SH-SY5Y (cell line): Measurements from ENCODE around the gene SOX18.

Source experiments
- GATA2 ChIP-seq: IDR thresholded peaks from 2 replicates; pipeline ENCODE4 v1.6.1; 2011; ENCODE audit warnings: mild to moderate bottlenecking, low read depth, low read length
- GATA3 ChIP-seq: IDR thresholded peaks from 2 replicates; pipeline ENCODE4 v1.6.1; 2011; ENCODE audit warnings: low read depth, mild to moderate bottlenecking, low read length, moderate library complexity

The SOX18 gene

GRCh38 chr20:64075556-64075955, 26.1 kb upstream of the SOX18 start:
- TF ChIP-seq GATA2, result no peak
- TF ChIP-seq GATA3, result no peak

GRCh38 chr20:64074963-64075362, 25.5 kb upstream of the SOX18 start:
- TF ChIP-seq GATA2, result no peak
- TF ChIP-seq GATA3, result no peak

- no peak for TF ChIP-seq GATA3
- TF ChIP-seq GATA2, result no peak
These were observed 24.8 kb upstream of the SOX18 start for GRCh38 chr20:64074184-64074789.

- TF ChIP-seq GATA2 (no peak), GATA3 (no peak)
These were observed 24.2 kb upstream of the SOX18 start for GRCh38 chr20:64073476-64074183.

GRCh38 chr20:64072498-64073063, 23.1 kb upstream of the SOX18 start:
- no peak for TF ChIP-seq GATA2
- no peak for TF ChIP-seq GATA3

GRCh38 chr20:64071341-64072332, 22.2 kb upstream of the SOX18 start:
- TF ChIP-seq GATA3 (no peak), GATA2 (no peak)

GRCh38 chr20:64070244-64070993, 21.0 kb upstream of the SOX18 start:
- no peak for TF ChIP-seq GATA2
- no peak for TF ChIP-seq GATA3

- TF ChIP-seq GATA2 (no peak), GATA3 (no peak)
These were observed 20.3 kb upstream of the SOX18 start for GRCh38 chr20:64069614-64070243.

GRCh38 chr20:64069209-64069613, 19.8 kb upstream of the SOX18 start:
- TF ChIP-seq GATA3 (no peak), GATA2 (no peak)

- TF ChIP-seq GATA3 (no peak), GATA2 (no peak)
These were observed 19.2 kb upstream of the SOX18 start for GRCh38 chr20:64068386-64069208.

GRCh38 chr20:64067733-64068307, 18.4 kb upstream of the SOX18 start:
- TF ChIP-seq GATA3, result no peak
- TF ChIP-seq GATA2, result no peak

- TF ChIP-seq GATA3, result no peak
- TF ChIP-seq GATA2, result no peak
These were observed 17.7 kb upstream of the SOX18 start for GRCh38 chr20:64067005-64067632.
